NCI-H1105 (cell line): Measurements from ENCODE around the gene GALNT10.

Experiments
- DNase-seq: peaks from one replicate; lab custom pipeline; 2025; lab: John Stamatoyannopoulos, UW

GALNT10 gene

DNA sequence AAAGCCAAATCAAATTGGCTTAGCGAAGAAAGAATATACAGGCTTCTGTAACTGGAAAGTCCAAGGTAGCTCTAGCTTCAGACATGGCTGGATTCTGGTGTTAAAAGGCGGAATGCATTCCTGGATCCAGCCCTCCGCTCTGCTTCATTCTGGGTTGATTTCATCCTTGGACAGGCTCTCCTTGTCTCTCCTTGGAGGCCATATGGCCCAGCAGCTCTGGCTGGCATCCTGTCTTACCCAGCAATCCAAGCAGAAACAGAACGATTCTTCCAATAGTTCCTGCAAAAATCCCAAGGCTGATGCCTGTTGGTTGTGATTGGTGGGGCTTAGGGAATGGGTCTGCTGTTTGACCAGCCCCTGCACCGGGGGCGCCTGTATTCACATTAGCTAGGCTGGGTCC, 218.3 kb downstream of the GALNT10 start:
- no peak for DNase-seq

DNA sequence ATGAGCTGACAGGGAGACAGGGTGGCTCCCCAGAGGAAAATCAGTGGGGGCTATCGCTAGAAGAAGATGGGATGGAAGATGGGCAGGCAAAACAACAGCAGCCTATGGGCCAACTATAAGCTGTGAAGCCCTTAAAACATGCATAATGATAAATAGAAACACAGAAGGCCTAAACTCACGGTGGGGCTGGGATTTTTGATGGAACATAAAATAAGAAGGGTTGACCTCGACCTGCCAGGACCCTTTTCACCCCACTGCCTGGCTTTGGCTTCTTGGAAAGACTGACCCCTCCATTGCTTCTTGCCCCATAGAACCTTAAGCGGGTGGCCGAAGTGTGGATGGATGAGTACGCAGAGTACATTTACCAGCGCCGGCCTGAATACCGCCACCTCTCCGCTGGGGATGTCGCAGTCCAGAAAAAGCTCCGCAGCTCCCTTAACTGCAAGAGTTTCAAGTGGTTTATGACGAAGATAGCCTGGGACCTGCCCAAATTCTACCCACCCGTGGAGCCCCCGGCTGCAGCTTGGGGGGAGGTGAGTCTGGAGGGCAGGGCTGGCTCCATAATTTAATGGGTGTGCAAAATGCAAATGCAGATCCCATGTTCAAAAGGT, 218.8 kb downstream of the GALNT10 start:
- DNase-seq, result no peak

DNA sequence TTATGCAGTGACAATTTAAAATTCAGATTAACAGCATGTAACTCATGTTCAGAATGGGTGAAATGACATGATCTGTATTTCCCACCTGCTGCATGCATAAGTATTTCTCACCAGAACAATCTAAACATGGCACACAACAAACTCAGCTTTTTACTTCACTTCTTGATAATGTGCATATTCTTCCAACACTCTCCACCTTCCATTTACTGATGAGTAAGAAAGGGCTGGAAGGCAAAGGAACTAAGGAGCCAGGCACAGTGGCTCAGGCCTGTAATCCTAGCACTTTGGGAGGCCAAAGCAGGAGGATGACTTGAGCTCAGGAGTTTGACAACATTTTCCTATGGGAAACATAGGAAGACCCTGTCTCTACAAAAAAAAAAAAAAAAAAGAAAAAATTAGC, 219.5 kb downstream of the GALNT10 start:
- no peak for DNase-seq

DNA sequence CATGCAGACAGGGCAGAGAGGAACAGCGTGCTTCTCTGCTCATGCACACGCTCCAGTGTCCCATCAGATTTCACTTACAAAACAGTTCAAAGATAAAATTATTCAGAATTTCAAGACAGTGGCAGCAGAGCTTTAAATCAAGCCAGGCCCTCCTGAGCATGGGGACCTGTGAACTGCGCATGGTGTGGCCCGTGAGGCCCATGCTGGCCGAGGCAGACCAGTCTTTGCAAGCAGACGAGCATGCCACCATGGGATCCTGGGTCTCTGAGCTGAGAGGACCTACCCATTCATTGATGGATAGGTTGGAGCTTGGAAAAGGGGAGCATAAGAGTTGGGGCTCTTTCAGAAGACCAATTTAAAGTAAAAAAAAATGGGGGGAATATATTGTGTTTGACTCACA, 220.3 kb downstream of the GALNT10 start:
- DNase-seq, result no peak

GRCh38 chr5:154411338-154411737, 220.8 kb downstream of the GALNT10 start:
- DNase-seq, result no peak

DNA sequence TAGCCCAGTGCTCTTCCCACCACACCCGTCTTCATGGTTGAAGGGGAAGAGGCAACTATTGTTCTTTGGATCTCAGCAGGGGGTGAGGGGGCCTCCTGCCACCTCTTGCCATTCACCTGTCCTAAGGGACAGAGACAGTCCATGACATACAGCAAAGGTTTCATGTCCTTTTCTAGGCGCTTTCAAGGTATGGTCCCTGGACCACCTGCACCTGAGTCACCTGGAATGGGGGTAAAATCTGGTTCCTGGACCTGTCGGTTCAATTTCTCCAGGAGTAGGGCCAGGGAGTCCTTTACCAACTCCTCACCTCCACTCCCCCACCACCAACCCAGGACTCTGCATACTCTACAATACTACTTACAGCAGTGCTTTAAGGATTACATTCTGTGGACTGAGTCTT, 221.8 kb downstream of the GALNT10 start:
- no peak for DNase-seq

- DNase-seq, result no peak
Observed at GRCh38 chr5:154412925-154413324, 222.4 kb downstream of the GALNT10 start.

- DNase-seq, result no peak
Observed at GRCh38 chr5:154415114-154415513, 224.6 kb downstream of the GALNT10 start.

- peak; percentile 59 for DNase-seq
Observed at GRCh38 chr5:154418344-154418820, 227.8 kb downstream of the GALNT10 start.

- DNase-seq, result no peak
Observed at GRCh38 chr5:154419236-154419635, 228.7 kb downstream of the GALNT10 start.

- no peak for DNase-seq
Observed at GRCh38 chr5:154421868-154422267, 231.3 kb downstream of the GALNT10 start.

GRCh38 chr5:154422298-154422697, 231.8 kb downstream of the GALNT10 start:
- DNase-seq, result no peak

GRCh38 chr5:154428208-154428607, 237.7 kb downstream of the GALNT10 start:
- DNase-seq, result no peak

DNA sequence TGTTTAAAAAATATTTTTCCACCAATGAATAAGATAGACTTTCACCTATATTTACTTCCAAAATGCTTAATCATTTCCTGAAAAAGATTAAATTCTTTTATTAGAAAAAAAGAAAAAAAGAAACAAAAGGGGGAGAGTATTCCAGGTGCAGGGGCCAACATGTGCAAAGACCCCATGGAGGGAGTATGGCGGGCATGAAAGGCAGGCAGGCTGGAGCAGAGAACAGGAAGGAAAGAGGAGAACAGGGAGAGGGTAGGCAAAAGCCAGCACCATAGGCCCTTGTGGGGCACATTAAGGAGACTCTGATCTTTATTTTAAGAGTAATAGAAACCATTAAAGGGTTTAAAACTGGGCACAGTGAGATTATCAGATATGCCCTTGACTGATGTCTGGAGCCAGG, 238.8 kb downstream of the GALNT10 start:
- DNase-seq, result no peak

GRCh38 chr5:154430466-154430865, 239.9 kb downstream of the GALNT10 start:
- no peak for DNase-seq

DNA sequence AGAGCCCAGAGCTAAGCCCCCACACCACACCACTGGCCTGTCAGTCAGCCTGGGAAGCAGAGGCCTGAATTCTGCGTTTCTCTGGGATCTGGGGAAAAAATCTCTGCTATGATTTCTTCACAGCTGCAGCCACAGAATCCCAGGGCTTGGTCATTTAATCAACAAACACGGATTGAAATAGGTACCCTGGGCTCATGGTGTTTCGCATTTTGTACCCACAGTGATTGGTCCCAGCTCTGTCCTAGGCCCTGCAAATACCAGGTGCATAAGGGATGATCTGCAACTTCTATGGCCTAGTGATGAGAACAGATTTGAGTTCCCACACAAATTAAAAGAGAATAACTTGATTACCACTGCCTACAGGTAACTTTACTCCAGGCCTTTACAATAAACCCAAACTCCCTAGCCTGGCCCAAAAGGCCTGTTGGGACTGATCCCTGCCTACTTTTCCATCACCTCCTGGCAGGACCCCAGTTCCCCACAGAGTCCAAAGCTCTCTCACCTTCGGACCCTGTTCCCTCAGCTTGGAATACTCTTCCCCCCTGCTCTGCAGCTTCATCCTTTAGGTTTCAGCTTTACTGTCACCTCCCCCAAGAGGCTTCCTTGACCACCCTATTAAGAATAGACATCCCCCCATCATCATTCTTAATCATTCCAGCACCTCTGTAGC, 240.6 kb downstream of the GALNT10 start:
- no peak for DNase-seq

DNA sequence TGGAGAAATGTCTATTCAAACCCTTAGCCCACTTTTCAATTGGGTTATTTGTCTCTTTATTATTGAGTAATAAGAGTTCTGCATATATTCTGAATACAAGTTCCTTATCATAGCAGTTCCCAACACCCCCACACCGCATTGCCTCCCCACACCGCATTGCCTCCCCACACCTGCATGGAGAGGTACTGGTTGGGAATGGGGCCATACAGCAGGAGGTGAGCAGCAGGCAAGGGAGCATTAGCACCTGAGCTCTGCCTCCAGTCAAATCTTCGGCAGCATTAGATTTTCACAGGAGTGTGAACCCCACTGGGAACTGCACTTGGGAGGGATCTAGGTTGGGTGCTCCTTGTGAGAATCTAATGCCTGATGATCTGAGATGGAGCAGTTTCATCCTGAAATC, 244.7 kb downstream of the GALNT10 start:
- no peak for DNase-seq

DNA sequence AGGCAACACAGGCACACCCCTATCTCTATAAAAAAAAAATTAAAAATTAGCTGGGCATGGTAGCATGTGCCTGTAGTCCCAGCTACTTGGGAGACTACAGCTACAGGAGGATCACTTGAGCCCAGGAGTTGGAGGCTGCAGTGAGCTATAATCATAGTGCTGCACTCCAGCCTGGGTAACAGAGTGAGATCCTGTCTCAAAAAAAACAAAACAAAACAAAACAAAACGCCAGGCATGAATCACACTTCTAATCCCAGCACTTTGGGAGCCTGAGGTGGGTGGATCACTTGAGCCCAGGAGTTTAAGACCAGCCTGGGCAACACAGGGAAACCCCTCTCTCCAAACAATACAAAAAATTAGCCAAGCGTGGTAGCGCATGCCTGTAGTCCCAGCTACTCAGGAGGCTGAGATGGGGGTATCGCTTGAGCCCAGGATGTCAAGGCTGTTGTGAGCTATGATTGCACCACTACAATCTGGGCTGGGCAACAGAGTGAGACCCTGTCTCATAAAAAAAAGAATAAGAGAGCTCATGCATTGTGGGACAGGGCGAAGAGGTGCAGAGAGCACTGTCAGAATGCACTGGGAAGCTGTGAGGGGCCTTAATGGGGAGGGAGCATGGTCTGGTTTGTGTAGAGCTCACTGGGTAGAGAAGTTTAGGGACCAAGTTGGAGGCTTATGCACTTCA, 246.9 kb downstream of the GALNT10 start:
- DNase-seq, result no peak

- no peak for DNase-seq
Observed at GRCh38 chr5:154440540-154440939, 250.0 kb downstream of the GALNT10 start.

- no peak for DNase-seq
Observed at GRCh38 chr5:154442801-154443200, 252.3 kb downstream of the GALNT10 start.

GRCh38 chr5:154444556-154445421, 254.3 kb downstream of the GALNT10 start:
- DNase-seq, result no peak
